Mesothelial cell of epicardium (in vitro differentiated cells): ENCODE data around the gene AHCYL1. TPM values are rescaled to one million over a fixed set of nuclear protein-coding genes. Genes with fewer than 3 reads are reported as not detected.

Source experiments
- DNase-seq, 2 experiments: peaks; one replicate each; pipeline ENCODE4 v3.0.0; 2021; ENCODE audit warnings: low spot score in 2 of 2; ENCODE audit not compliant: unreplicated experiment in 2 of 2
- H3K27ac Mint-ChIP-seq: 2 replicates; pipeline ENCODE4 v1.8.0; 2021; ENCODE audit warnings: mixed read lengths
- H3K27me3 Mint-ChIP-seq: 2 replicates; pipeline ENCODE4 v1.8.0; 2021; ENCODE audit warnings: low read depth, mixed read lengths
- H3K36me3 Mint-ChIP-seq: 2 replicates; pipeline ENCODE4 v1.8.0; 2021; ENCODE audit warnings: mixed read lengths
- H3K4me1 Mint-ChIP-seq: 2 replicates; pipeline ENCODE4 v1.8.0; 2021; ENCODE audit warnings: mixed read lengths
- H3K4me3 Mint-ChIP-seq: 2 replicates; pipeline ENCODE4 v1.8.0; 2021; ENCODE audit warnings: mild to moderate bottlenecking, moderate library complexity, mixed read lengths
- H3K9me3 Mint-ChIP-seq: 2 replicates; pipeline ENCODE4 v1.8.0; 2021; ENCODE audit warnings: mixed read lengths
- total RNA-seq: library from RNA; stranded (reverse); gene quantifications from 3 replicates; pipeline ENCODE4 v1.2.1, GENCODE V29; 2021
- TF ChIP-seq, protein P1 (sequence below): fragments of 200-600 bp; sonication (generic); IDR thresholded peaks from one replicate; pipeline ENCODE4 v1.5.0; 2021; ENCODE audit warnings: antibody characterized with exemption; ENCODE audit not compliant: unreplicated experiment

AHCYL1 gene
- total RNA-seq, 1 donor from 2014 or later = 98.7 TPM

DNA sequence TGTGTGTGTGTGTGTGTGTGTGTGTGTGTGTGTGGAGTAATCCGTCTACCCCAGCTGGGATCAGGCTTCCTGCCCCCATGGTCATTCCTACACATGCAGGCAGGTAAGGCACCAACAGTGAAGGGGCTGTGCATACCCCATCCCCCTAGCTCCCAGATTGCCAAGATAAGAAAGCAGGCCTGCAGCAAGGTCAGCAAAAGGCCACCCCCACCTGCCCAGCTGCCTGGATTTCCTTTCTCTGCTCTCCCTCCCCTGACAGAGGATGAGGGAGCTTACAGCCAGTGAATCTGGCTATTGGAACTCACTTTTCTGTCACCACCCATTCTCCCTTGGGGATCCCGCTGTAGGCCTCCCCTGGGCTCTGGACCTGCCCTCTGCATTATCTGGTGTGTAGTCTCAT, 78.0 kb downstream of the AHCYL1 start:
- Mint-ChIP-seq H3K27ac (peak overlapping the region; percentile 91), H3K4me1 (peaks cover 88% of the 10 kb centered on the region), H3K9me3 (no peaks in the 10 kb centered on the region), H3K4me3 (no peak overlapping the region), H3K36me3 (peaks cover 26% of the 10 kb centered on the region), H3K27me3 (no peaks in the 10 kb centered on the region)
- TF ChIP-seq, protein P1, sequence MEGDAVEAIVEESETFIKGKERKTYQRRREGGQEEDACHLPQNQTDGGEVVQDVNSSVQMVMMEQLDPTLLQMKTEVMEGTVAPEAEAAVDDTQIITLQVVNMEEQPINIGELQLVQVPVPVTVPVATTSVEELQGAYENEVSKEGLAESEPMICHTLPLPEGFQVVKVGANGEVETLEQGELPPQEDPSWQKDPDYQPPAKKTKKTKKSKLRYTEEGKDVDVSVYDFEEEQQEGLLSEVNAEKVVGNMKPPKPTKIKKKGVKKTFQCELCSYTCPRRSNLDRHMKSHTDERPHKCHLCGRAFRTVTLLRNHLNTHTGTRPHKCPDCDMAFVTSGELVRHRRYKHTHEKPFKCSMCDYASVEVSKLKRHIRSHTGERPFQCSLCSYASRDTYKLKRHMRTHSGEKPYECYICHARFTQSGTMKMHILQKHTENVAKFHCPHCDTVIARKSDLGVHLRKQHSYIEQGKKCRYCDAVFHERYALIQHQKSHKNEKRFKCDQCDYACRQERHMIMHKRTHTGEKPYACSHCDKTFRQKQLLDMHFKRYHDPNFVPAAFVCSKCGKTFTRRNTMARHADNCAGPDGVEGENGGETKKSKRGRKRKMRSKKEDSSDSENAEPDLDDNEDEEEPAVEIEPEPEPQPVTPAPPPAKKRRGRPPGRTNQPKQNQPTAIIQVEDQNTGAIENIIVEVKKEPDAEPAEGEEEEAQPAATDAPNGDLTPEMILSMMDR = no peak
- no peak for DNase-seq

DNA sequence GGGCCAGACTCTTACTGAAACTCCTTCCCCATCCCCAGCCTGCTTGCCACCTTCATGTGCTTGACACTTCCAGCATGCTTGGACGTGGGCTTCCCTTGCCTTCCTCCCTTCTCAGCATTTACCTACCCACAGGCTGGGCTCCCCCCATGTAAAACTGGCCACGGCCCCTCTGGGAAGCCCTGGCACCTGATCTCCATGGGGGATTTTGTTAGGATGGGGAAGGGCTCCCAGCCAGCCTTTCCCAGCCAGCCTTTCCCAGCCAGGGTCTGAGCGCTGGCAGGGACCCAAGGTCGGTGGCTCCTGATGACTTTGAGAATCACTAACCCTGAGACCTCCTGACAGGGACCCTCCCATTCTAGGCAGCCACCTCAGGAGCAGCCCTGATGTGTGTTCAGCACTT, 79.2 kb downstream of the AHCYL1 start:
- H3K36me3 Mint-ChIP-seq = peaks cover 34% of the 10 kb centered on the region
- H3K4me1 Mint-ChIP-seq = peaks cover 86% of the 10 kb centered on the region
- peaks cover 5% of the 10 kb centered on the region for H3K27me3 Mint-ChIP-seq
- peak overlapping the region; percentile 91 for H3K27ac Mint-ChIP-seq
- DNase-seq = no peak
- peak overlapping the region; percentile 39 for H3K4me3 Mint-ChIP-seq
- TF ChIP-seq, protein P1 = no peak
- H3K9me3 Mint-ChIP-seq = no peaks in the 10 kb centered on the region

DNA sequence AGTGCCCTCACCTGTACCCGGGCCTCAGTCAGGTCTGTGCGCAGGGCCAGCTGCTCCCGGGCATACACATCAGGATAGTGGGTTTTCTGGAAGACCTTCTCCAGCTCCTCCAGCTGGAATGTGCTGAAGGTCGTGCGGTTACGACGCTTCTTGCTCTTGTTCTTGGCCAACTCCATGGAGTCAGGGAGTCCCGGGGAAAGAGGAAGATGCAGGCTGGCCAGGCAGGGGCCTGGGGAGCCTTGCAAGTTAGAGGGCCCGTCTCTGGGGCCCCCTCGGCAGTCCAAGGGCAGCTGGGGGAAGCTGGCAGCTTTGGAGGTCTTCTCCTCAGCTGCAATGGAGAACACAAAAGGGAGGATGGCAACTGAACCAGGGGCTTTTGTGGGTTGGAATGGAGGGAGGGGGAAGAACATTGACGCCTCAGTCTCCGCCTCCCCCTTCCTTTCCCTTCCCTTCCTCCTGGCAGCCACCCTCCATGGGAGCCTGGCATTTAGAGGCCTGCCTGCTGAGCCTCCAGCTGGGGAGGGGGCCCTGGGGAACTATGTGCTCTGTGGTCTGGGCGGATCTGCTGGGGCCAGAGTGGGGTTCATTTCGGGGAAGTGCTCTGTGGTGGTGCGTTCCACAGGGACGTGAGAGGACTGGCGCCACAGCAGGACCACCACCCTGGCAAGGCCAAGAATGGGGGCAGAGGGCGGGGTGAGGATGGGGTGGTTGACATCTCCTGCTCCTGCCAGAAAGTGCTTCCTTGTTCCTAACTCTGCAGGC, 80.2 kb downstream of the AHCYL1 start:
- Mint-ChIP-seq H3K4me3 (peak overlapping the region; percentile 36), H3K27ac (peak overlapping the region; percentile 84), H3K9me3 (no peaks in the 10 kb centered on the region), H3K36me3 (peaks cover 32% of the 10 kb centered on the region), H3K27me3 (peaks cover 5% of the 10 kb centered on the region), H3K4me1 (peaks cover 77% of the 10 kb centered on the region)
- TF ChIP-seq, protein P1 = no peak
- DNase-seq = no peak

DNA sequence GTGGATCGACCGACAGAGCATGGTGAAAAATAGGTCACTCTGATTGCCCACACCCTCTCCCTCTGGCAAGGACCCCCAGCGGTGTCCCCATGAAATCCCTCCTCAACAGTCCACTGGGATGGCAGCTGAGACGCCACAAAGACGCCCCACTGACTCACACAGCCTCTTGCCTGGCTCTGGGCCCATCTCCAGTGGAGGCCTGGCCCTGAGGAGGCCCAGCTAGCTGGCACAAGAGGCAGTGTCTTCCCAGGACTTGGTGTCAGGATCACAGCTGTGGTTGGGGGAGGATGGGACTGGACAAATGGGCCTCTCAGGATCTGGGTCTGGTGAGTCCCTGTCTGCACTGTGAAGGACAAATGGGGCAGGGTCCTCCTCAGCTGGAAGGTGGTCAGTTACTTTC, 81.3 kb downstream of the AHCYL1 start:
- Mint-ChIP-seq H3K4me1 (peaks cover 72% of the 10 kb centered on the region), H3K9me3 (no peaks in the 10 kb centered on the region), H3K27me3 (peaks cover 5% of the 10 kb centered on the region), H3K4me3 (peak overlapping the region; percentile 57), H3K36me3 (peaks cover 26% of the 10 kb centered on the region), H3K27ac (peak overlapping the region; percentile 84)
- TF ChIP-seq, protein P1 = no peak
- no peak for DNase-seq

DNA sequence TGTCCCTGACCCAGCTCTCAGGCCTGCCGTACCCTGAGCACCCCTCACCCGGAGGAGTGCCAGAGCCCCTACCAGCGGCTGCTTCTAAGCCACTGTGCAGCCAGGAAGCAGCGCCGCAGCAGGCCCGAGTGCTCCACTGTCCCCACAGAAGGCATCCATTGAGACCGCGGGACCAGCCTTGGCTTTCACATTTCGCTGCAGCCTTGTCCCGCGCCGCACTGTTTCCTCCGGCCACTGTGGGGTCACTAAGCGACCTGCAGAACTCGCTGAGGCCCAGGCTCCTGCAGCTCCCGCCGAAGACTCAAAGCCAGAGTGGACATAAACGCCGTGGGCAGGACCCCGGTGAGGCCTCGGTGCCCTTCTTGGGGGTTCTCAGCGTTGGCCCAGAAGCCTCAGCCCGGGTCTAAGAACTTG, 82.9 kb downstream of the AHCYL1 start:
- H3K27ac Mint-ChIP-seq = peak overlapping the region; percentile 98
- no peaks in the 10 kb centered on the region for H3K9me3 Mint-ChIP-seq
- peak in 1 of 2 experiments; percentile 45 for DNase-seq

More for the DNA sequence above, 82.9 kb downstream of the AHCYL1 start:
- Mint-ChIP-seq H3K27me3 (peaks cover 5% of the 10 kb centered on the region), H3K4me3 (peak overlapping the region; percentile 85), H3K36me3 (peaks cover 21% of the 10 kb centered on the region), H3K4me1 (peaks cover 73% of the 10 kb centered on the region)
- TF ChIP-seq, protein P1 = no peak
